ENCODE data around the gene ADARB2.

Gene ADARB2

DNA sequence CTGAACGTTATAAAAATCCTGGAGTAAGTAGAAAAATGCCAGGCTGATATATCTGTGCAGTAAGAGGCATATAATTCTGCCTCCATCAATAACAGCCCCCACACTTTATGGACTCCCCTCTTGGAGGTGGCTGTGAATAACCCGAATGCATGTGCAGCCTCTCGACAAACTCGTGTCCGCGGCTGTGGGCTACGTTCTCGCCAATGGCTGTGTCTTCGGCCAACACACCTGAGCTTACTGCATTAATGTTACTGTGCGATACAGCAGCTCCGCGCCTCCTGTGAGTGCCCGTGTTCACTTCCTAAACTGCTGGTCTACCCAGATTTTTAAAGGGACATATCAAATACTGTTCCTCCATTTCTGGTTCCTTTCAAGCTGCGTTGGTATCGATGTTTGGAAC lies 209.4 kb downstream of the ADARB2 start:
- no peak overlapping the region for H3K4me3 ChIP-seq (ENCODE audit: severe bottlenecking)

DNA sequence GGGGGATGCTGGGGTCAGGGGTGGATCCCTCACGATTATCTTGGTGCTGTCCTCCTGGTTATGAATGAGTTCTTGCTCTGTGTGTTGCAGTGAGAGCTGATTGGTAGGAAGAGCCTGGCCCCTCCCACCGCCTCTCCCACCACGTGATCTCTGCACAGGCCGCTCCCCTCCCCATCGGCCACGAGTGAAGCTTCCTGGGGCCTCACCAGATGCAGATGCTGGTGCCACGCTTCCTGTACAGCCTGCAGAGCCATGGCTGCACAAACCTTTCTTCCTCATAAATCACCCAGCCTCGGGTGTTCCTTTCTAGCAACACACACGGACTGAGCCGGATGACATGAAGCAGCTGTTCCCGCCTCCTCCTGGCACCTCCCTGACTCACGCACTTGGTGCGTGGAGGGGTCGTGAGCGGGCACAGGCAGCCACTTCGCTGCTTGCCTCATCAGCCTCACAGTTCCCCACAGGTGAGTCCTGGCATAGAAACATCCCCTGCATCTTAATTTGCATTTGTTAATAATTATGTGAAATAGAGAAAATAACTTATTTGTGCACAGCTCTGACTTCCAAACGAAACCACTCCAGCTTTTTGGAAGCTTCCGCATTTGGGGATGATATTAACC lies 210.8 kb downstream of the ADARB2 start:
- ATAC-seq (ENCODE audit: low read depth) (no peak), DNase-seq (ENCODE audit: low spot score) (no peak)
- Histone ChIP-seq H3K4me3 (ENCODE audit: severe bottlenecking) (no peak overlapping the region), H3K27ac (ENCODE audit: poor library complexity, severe bottlenecking) (no peak overlapping the region), H3K9me3 (ENCODE audit: severe bottlenecking) (no peaks in the 10 kb centered on the region), H3K4me1 (ENCODE audit: insufficient read depth, poor library complexity, severe bottlenecking) (no peaks in the 10 kb centered on the region), H3K27me3 (ENCODE audit: insufficient read depth, poor library complexity, severe bottlenecking) (peaks cover 6% of the 10 kb centered on the region), H3K36me3 (ENCODE audit: low read depth) (no peaks in the 10 kb centered on the region)
- TF ChIP-seq, protein P1, sequence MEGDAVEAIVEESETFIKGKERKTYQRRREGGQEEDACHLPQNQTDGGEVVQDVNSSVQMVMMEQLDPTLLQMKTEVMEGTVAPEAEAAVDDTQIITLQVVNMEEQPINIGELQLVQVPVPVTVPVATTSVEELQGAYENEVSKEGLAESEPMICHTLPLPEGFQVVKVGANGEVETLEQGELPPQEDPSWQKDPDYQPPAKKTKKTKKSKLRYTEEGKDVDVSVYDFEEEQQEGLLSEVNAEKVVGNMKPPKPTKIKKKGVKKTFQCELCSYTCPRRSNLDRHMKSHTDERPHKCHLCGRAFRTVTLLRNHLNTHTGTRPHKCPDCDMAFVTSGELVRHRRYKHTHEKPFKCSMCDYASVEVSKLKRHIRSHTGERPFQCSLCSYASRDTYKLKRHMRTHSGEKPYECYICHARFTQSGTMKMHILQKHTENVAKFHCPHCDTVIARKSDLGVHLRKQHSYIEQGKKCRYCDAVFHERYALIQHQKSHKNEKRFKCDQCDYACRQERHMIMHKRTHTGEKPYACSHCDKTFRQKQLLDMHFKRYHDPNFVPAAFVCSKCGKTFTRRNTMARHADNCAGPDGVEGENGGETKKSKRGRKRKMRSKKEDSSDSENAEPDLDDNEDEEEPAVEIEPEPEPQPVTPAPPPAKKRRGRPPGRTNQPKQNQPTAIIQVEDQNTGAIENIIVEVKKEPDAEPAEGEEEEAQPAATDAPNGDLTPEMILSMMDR (IDR thresholded peaks at IDR 0.05; ENCODE audit: poor library complexity, severe bottlenecking): no peak

More for the DNA sequence above, 209.4 kb downstream of the ADARB2 start:
- no peak for ATAC-seq (ENCODE audit: low read depth)
- H3K27ac ChIP-seq (ENCODE audit: poor library complexity, severe bottlenecking): no peak overlapping the region
- H3K27me3 ChIP-seq (ENCODE audit: insufficient read depth, poor library complexity, severe bottlenecking): no peaks in the 10 kb centered on the region
- no peaks in the 10 kb centered on the region for H3K36me3 ChIP-seq (ENCODE audit: low read depth)
- TF ChIP-seq, protein P1 (IDR thresholded peaks at IDR 0.05; ENCODE audit: poor library complexity, severe bottlenecking): no peak
- no peaks in the 10 kb centered on the region for H3K4me1 ChIP-seq (ENCODE audit: insufficient read depth, poor library complexity, severe bottlenecking)
- H3K9me3 ChIP-seq (ENCODE audit: severe bottlenecking): no peaks in the 10 kb centered on the region
- no peak for DNase-seq (ENCODE audit: low spot score)

DNA sequence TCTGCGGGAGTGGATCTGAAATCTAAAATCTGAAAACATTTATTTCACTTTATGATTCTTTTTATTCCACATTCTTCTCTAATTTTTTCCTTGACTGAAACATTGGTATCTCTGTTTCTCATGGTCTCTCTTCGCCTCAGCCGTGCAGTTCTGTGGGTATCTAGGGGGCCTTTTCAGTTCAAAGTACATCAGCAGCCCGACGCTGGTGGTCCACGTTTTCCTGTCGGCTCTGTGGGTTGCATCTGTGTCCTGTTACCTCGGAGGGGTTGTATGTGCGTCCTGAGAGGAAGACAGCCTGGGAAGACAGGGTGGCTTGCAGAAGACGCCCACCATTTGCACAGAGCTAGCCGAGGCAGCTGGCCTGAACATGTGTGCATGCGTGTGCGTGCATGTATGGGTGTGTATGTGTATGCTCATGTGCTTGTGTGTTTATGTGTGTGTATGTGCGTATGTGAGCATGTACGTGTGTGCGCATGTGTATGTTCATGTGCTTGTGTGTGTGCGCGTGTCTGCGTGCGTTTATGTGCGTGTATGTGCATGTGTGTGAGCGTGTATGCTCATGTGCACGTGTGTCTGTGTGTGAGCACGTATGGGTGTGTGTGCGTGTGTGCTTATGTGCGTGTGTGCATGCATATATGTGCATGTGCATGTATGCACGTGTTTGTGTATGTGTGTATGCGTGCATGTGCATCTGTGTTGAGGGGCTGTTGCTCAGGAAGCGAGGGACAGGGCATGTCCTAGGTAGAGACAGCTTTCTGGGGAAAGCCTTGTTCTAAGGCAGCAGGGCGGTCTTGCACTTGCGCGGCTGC lies 211.8 kb downstream of the ADARB2 start:
- Histone ChIP-seq H3K36me3 (ENCODE audit: low read depth) (no peaks in the 10 kb centered on the region), H3K27ac (ENCODE audit: poor library complexity, severe bottlenecking) (no peak overlapping the region), H3K9me3 (ENCODE audit: severe bottlenecking) (no peaks in the 10 kb centered on the region), H3K4me1 (ENCODE audit: insufficient read depth, poor library complexity, severe bottlenecking) (no peaks in the 10 kb centered on the region), H3K27me3 (ENCODE audit: insufficient read depth, poor library complexity, severe bottlenecking) (peaks cover 15% of the 10 kb centered on the region), H3K4me3 (ENCODE audit: severe bottlenecking) (no peak overlapping the region)
- TF ChIP-seq, protein P1 (IDR thresholded peaks at IDR 0.05; ENCODE audit: poor library complexity, severe bottlenecking): no peak
- DNase-seq (ENCODE audit: low spot score): no peak
- ATAC-seq (ENCODE audit: low read depth): no peak

DNA sequence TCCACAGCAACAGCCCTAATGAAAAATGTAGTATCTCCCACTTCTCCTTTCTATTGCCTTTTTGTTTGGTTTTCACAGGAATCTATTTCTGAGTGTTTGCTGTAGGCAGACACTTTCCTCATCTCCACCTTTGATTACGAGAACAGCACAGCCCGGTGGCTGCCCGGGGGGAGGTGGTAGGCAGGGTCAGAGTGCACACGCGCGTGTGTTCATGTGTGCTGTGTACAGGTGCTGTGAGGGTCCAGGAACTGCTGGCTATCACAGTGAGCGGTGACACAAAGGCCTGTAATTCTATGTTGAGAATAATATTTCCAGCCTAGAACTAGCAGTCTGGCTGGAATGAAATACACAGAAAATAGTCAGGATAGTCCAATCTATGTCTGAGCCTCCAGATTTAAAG lies 212.8 kb downstream of the ADARB2 start:
- no peaks in the 10 kb centered on the region for H3K9me3 ChIP-seq (ENCODE audit: severe bottlenecking)
- no peak for DNase-seq (ENCODE audit: low spot score)
- TF ChIP-seq, protein P1 (IDR thresholded peaks at IDR 0.05; ENCODE audit: poor library complexity, severe bottlenecking): no peak
- no peaks in the 10 kb centered on the region for H3K4me1 ChIP-seq (ENCODE audit: insufficient read depth, poor library complexity, severe bottlenecking)
- H3K4me3 ChIP-seq (ENCODE audit: severe bottlenecking): no peak overlapping the region
- ATAC-seq (ENCODE audit: low read depth): no peak
- peaks cover 15% of the 10 kb centered on the region for H3K27me3 ChIP-seq (ENCODE audit: insufficient read depth, poor library complexity, severe bottlenecking)
- H3K27ac ChIP-seq (ENCODE audit: poor library complexity, severe bottlenecking): no peak overlapping the region
- H3K36me3 ChIP-seq (ENCODE audit: low read depth): no peaks in the 10 kb centered on the region

DNA sequence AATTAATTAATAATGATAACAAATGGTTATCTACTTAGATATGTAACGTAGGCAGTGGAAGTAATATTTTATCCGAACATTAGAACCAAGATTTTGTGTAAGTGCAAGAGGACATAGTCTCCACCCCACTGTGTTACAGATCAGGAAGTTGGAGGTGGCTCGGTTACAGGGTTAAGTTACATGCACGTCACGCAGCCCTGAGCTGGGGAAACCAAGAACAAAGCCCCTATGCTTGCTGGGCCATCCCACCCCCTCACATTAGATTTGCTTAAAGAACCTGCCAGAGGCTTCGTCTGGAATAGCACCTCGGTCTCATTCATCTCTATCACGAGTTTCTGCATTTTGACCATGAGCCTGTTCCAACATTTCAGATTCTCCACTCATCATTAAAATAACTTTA lies 214.1 kb downstream of the ADARB2 start:
- no peaks in the 10 kb centered on the region for H3K36me3 ChIP-seq (ENCODE audit: low read depth)
- no peak for DNase-seq (ENCODE audit: low spot score)
- peaks cover 15% of the 10 kb centered on the region for H3K27me3 ChIP-seq (ENCODE audit: insufficient read depth, poor library complexity, severe bottlenecking)
- no peak overlapping the region for H3K4me3 ChIP-seq (ENCODE audit: severe bottlenecking)
- no peak for ATAC-seq (ENCODE audit: low read depth)
- no peaks in the 10 kb centered on the region for H3K9me3 ChIP-seq (ENCODE audit: severe bottlenecking)
- TF ChIP-seq, protein P1 (IDR thresholded peaks at IDR 0.05; ENCODE audit: poor library complexity, severe bottlenecking): no peak
- no peaks in the 10 kb centered on the region for H3K4me1 ChIP-seq (ENCODE audit: insufficient read depth, poor library complexity, severe bottlenecking)
- H3K27ac ChIP-seq (ENCODE audit: poor library complexity, severe bottlenecking): no peak overlapping the region

Data from RWPE2 (cell line).